ENCODE results near the gene RABGEF1.
"Not testable (repeated sequence)": the region's sequence is repeated elsewhere in the genome, so short reads cannot be mapped to it uniquely, and the experiment has no call there.

Gene RABGEF1

DNA sequence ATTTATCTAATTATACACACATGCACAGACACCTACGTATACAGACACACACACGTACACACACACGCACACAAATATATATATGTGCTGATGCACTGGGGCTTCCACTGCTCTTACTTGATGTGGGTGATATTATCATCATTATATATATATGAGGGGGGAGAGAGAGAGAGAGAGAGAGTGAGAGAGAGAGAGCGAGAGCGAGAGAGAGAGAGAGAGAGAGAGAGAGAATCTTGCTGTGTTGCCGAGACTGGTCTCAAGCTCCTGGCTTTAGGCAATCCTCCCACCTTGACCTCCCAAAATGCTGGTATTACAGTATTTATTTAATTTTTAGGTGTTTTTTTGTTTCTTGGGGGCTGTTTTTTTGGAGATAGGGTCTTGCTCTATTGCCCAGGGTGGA, 3.6 kb upstream of the RABGEF1 start:
- no peak for DNase-seq

GRCh38 chr7:66737667-66738066, 2.9 kb upstream of the RABGEF1 start:
- no peak for DNase-seq

- DNase-seq: no peak
Observed at GRCh38 chr7:66739477-66739876, 1.1 kb upstream of the RABGEF1 start.

GRCh38 chr7:66739953-66740301, 606 bp upstream of the RABGEF1 start:
- DNase-seq: no peak

- DNase-seq: peak in 3 of 4 experiments; percentile 4 to 26 (median 25)
Observed at GRCh38 chr7:66740980-66741709, 612 bp downstream of the RABGEF1 start.

GRCh38 chr7:66741710-66742049, 1.1 kb downstream of the RABGEF1 start:
- no peak for DNase-seq

GRCh38 chr7:66742298-66742697, 1.8 kb downstream of the RABGEF1 start:
- not testable (repeated sequence) for DNase-seq

DNA sequence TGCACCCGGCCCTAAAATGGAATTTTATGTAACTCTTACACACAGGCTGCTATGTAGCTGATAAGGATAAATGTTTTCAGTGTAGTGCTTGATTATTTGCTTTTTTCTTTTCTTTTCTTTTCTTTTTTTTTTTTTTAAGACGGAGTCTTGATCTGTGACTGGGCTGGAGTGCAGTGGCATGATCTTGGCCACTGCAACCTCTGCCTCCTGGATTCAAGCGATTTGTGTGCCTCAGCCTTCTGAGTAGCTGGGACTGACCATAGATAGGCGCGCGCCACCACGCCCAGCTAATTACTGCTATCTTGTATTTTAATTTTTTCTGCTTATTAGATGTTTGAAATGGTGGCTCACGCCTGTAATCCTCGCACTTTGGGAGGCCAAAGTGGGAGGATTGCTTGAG, 3.4 kb downstream of the RABGEF1 start:
- DNase-seq: no peak

DNA sequence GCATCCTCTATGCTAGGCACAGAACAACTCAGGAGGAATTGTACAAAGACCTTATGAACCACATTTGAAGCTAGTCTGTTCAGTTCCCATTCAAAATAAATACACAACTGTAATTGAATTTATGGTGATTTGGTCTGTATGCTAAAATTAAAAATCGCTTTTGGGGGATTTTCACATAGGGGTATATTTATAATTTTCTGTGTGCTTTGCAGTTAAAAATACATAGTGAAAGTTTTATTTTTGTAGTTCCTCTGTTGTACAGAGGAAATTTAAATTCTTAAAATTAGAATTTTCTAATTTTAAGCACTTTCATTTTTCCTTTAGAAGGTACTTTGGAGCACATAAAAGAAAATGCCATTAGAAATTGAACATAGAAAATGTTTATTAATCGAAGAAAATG, 6.9 kb downstream of the RABGEF1 start:
- DNase-seq: no peak

- DNase-seq: no peak
Observed at GRCh38 chr7:66747881-66748511, 7.5 kb downstream of the RABGEF1 start.

DNA sequence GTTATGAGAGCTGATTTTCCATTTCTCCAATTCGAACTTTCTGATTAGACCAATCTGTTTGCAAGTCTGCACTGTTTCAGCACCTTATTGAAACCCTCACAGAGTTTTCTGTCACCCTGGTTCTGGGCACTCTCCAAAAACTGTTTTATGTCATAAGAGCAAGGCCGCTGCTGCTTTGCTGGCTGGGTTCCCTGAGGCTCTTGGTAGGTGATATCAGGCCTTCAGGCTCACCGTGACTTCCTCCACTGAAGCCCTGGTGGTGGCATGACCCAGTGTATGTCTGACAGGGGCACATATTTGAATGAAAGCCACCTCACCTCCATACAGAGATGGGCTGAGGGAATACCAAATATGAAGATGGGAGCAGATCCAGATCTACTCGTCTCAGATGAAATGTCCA, 8.3 kb downstream of the RABGEF1 start:
- no peak for DNase-seq

DNA sequence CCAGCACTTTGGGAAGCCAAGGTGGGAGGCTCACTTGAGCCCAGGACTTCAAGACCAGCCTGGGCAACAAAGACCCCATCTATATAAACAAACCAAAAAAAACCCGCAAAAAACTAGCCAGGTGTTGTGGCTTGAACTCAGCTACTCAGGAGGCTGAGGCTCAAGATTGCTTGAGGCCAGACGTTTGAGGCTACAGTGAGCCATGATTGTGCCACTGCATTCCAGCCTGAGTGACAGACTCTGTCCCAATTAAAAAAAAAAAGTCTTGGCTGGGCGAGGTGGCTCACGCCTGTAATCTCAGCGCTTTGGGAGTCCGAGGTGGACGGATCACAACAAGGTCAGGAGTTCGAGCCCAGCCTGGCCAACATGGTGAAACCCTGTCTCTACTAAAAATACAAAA, 11.4 kb downstream of the RABGEF1 start:
- no peak for DNase-seq

DNA sequence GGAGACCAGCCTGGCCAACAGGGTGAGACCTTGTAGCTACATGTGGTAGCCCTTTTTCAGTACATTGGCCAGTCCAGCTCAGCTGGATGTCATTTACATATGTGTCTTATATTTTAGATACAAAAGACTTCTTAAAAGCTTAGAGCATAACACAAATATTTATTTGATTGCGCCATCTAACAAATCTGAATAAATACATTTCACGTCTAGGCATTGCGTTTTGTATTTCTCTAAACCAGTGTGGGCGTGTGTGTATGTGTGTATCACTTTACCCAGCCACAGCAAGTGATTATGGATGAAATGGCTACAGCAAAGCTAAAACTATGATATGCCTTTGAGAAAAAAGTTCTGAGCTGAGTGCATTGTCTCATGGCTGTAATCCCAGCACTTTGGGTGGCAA, 14.0 kb downstream of the RABGEF1 start:
- no peak for DNase-seq

DNA sequence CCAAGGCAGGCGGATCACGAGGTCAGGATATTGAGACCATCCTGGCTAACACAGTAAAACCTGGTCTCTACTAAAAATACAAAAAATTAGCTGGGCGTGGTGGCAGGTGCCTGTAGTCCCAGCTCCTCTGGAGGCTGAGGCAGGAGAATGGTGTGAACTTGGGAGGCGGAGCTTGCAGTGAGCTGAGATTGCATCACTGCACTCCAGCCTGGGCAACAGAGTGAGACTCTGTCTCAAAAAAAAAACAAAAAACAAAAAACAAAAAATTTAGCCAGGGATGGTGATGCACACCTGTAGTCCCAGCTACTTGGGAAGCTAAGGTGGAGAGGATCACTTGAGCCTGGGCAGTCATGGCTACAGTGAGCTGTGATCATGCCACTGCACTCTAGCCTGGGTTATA, 14.5 kb downstream of the RABGEF1 start:
- DNase-seq: not testable (repeated sequence)

GRCh38 chr7:66756227-66756626, 15.7 kb downstream of the RABGEF1 start:
- not testable (repeated sequence) for DNase-seq

- no peak for DNase-seq
Observed at GRCh38 chr7:66756889-66757288, 16.4 kb downstream of the RABGEF1 start.

DNA sequence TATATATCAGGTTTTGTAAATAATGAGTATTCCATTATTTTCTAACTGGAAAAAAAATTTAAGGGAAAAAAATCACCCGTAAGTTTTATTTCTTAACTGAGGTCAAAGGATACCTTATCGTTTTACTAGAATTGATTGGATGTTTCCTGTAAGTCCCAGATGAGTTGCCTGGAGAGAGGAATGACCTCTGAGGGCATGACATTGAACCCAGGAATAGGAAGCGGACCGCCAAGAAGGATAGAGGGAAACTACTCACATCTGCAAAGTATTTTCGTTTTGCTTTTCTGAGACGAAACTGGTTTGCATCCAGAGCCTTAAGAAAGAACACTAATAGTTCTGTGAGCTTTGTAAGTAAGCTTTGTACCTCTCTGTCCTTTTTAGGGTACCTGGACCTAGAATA, 17.4 kb downstream of the RABGEF1 start:
- DNase-seq: no peak

GRCh38 chr7:66758950-66759628, 18.6 kb downstream of the RABGEF1 start:
- no peak for DNase-seq

- not testable (repeated sequence) for DNase-seq
Observed at GRCh38 chr7:66763183-66763582, 22.6 kb downstream of the RABGEF1 start.

DNA sequence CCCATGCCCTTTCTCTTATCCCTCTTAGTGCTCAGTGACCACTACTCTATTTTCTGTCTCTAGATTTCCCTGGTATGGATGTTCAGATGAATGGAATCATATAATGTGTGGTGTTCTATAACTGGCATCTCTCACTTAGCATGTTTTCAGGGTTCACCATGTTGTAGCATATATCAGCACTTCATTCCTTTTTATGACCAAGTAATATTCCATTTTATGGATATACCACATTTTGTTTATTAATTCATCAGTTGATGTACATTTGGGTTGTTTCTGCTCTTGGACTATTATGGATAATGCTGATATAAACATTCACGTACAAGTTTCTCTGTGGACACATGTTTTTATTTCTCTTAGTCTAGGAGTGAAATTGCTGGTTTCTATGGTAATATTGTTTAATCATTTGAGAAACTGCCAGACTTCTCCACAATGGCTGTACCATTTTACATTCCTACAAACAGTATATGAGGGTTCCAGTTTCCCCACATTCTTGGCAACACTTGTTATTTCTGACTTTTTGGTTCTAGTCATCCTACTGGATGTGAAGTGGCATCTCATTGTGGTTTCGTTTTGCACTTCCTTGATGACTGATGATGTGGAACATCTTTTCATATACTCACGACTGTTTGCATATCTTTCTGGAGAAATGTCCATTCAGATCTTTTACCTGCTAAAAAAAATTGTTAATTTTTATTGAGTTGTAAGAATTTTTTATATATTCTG, 23.3 kb downstream of the RABGEF1 start:
- not testable (repeated sequence) for DNase-seq

DNA sequence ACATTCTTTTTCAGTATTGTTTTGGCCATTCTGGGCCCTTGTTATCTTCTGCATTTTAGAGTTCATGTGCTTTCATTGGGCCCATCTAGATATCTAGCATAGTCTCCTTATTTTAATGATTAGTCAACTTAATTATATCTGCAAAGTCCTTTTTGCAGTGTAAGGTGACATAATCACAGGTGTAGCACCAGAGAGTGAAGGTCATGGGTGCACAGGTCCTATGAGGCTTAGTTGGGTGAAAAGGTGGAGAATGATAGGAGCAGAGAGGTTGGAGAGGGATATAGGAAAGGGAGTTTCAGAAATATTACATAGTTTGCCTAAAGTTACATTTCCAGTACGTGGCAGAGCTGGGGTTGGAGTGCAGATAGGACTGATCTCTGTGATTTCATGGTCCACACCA, 24.4 kb downstream of the RABGEF1 start:
- not testable (repeated sequence) for DNase-seq

DNA sequence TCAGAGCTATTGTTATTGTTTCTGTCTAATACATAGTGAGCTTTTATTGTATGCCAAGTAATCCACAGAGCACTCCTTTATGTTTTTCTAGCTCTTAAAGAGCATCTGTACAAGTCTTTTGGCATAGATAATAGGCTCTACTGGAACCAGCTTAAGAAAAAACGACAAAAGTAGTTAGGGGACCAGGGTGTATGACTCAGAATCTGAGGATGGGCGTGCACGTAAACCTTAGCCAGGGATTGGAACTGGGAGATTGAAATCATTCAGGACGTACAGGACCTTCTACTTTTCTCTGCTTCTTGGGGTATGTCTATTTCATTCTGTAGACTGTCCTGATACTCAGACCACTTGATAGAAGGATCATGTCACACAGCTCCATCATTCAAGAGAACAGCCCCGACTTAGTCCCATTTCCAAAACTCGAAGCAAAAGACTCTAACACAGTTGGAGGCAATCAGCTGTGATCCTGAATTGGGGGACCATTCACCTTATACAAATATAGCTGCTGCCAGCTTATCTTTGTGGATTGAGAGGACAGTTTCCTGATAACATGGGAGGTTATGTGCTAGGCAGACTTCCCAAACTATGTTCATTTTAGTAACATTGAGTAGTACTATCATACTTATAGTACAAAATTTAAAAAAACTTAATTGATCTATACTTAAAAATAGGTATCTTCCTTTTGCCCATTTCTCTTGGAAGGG, 24.9 kb downstream of the RABGEF1 start:
- not testable (repeated sequence) for DNase-seq

DNA sequence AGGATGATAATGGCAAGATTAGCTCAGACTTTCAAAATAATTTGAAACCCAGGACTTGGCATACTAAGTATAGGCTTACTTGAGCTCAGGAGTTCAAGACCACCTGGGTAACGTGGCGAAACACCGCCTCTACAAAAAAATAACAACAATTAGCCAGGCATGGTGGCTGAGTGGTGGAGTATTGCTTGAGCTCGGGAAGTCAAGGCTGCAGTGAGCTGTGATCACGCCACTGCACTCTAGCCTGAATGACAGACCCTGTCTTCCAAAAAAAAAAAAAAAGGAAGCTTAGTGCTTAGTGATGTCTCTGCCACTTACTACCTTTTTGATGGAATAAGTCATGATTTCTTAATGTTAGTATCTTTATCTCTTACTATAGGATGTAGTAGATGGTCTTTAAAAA, 25.5 kb downstream of the RABGEF1 start:
- DNase-seq: no peak
